Measurements from ENCODE around the gene CX3CL1.
"Not testable (repeated sequence)": the region's sequence is repeated elsewhere in the genome, so short reads cannot be mapped to it uniquely, and the experiment has no call there.

CX3CL1 gene

DNA sequence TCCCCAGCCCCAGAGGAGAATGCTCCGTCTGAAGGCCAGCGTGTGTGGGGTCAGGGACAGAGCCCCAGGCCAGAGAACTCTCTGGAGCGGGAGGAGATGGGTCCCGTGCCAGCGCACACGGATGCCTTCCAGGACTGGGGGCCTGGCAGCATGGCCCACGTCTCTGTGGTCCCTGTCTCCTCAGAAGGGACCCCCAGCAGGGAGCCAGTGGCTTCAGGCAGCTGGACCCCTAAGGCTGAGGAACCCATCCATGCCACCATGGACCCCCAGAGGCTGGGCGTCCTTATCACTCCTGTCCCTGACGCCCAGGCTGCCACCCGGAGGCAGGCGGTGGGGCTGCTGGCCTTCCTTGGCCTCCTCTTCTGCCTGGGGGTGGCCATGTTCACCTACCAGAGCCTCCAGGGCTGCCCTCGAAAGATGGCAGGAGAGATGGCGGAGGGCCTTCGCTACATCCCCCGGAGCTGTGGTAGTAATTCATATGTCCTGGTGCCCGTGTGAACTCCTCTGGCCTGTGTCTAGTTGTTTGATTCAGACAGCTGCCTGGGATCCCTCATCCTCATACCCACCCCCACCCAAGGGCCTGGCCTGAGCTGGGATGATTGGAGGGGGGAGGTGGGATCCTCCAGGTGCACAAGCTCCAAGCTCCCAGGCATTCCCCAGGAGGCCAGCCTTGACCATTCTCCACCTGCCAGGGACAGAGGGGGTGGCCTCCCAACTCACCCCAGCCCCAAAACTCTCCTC is 10.4 kb downstream of the CX3CL1 start:
- no peak for DNase-seq (ENCODE audit: low spot score)

DNA sequence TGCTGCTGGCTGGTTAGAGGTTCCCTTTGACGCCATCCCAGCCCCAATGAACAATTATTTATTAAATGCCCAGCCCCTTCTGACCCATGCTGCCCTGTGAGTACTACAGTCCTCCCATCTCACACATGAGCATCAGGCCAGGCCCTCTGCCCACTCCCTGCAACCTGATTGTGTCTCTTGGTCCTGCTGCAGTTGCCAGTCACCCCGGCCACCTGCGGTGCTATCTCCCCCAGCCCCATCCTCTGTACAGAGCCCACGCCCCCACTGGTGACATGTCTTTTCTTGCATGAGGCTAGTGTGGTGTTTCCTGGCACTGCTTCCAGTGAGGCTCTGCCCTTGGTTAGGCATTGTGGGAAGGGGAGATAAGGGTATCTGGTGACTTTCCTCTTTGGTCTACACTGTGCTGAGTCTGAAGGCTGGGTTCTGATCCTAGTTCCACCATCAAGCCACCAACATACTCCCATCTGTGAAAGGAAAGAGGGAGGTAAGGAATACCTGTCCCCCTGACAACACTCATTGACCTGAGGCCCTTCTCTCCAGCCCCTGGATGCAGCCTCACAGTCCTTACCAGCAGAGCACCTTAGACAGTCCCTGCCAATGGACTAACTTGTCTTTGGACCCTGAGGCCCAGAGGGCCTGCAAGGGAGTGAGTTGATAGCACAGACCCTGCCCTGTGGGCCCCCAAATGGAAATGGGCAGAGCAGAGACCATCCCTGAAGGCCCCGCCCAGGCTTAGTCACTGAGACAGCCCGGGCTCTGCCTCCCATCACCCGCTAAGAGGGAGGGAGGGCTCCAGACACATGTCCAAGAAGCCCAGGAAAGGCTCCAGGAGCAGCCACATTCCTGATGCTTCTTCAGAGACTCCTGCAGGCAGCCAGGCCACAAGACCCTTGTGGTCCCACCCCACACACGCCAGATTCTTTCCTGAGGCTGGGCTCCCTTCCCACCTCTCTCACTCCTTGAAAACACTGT is 11.3 kb downstream of the CX3CL1 start:
- DNase-seq (ENCODE audit: low spot score), result no peak

DNA sequence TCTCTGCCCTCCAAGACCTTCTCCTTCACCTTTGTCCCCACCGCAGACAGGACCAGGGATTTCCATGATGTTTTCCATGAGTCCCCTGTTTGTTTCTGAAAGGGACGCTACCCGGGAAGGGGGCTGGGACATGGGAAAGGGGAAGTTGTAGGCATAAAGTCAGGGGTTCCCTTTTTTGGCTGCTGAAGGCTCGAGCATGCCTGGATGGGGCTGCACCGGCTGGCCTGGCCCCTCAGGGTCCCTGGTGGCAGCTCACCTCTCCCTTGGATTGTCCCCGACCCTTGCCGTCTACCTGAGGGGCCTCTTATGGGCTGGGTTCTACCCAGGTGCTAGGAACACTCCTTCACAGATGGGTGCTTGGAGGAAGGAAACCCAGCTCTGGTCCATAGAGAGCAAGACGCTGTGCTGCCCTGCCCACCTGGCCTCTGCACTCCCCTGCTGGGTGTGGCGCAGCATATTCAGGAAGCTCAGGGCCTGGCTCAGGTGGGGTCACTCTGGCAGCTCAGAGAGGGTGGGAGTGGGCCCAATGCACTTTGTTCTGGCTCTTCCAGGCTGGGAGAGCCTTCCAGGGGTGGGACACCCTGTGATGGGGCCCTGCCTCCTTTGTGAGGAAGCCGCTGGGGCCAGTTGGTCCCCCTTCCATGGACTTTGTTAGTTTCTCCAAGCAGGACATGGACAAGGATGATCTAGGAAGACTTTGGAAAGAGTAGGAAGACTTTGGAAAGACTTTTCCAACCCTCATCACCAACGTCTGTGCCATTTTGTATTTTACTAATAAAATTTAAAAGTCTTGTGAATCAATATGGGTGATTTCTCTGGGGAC is 12.2 kb downstream of the CX3CL1 start:
- DNase-seq (ENCODE audit: low spot score), result no peak

GRCh38 chr16:57385083-57385482 is 12.8 kb downstream of the CX3CL1 start:
- no peak for DNase-seq (ENCODE audit: low spot score)

DNA sequence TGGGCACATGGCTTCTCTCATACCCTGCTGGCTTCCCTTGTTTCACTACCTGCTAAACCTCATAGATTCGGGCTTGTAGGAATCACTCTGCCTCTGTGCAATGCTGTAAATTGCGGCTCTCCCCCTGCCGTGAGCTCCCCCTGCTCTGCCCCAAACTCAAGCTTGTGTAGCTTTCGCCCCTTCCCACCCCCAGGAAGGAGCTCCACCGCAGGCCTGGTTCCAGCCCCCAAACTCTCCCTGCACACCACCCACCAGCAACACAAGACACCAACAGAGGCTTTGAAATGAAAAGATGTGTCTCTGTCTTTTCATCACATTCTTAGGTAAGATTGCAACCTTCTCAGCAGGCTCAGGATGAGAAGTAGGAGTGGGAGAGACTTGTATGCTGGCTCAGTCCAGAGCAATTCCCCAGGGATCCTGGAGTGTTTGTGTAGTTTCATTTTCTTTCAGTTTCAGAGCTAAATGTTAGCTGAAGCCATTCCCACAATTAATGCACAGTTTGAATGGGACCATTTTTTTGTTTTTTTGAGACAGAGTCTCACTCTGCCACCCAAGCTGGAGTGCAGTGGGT is 14.2 kb downstream of the CX3CL1 start:
- no peak for DNase-seq (ENCODE audit: low spot score)

- no peak for DNase-seq (ENCODE audit: low spot score)
These were observed 15.5 kb downstream of the CX3CL1 start for GRCh38 chr16:57387598-57388354.

GRCh38 chr16:57388359-57389086 is 16.2 kb downstream of the CX3CL1 start:
- no peak for DNase-seq (ENCODE audit: low spot score)

- DNase-seq (ENCODE audit: low spot score), result no peak
These were observed 16.8 kb downstream of the CX3CL1 start for GRCh38 chr16:57389087-57389468.

GRCh38 chr16:57390636-57391295 is 18.5 kb downstream of the CX3CL1 start:
- no peak for DNase-seq (ENCODE audit: low spot score)

GRCh38 chr16:57391300-57391699 is 19.0 kb downstream of the CX3CL1 start:
- DNase-seq (ENCODE audit: low spot score), result no peak

DNA sequence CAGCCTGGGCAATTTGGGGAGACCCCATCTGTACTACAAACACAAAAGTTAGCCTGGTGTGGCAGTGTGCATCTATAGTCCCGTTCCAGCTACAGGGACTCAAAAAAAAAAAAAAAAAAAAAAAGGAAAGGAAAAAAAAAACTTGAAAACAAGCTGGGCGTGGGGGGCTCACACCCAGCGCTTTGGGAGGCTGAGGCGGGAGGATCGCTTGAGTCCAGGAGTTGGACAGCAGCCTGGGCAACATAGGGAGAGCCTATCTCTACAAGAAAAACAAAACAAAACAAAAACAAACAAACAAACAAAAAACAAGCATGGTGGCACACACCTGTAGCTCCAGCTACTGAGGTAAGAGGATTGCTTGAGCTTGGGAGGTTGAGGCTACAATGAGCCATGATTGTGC is 19.4 kb downstream of the CX3CL1 start:
- DNase-seq (ENCODE audit: low spot score), result no peak

- DNase-seq (ENCODE audit: low spot score), result no peak
These were observed 20.4 kb downstream of the CX3CL1 start for GRCh38 chr16:57392694-57393093.

- no peak for DNase-seq (ENCODE audit: low spot score)
These were observed 22.2 kb downstream of the CX3CL1 start for GRCh38 chr16:57394444-57394843.

DNA sequence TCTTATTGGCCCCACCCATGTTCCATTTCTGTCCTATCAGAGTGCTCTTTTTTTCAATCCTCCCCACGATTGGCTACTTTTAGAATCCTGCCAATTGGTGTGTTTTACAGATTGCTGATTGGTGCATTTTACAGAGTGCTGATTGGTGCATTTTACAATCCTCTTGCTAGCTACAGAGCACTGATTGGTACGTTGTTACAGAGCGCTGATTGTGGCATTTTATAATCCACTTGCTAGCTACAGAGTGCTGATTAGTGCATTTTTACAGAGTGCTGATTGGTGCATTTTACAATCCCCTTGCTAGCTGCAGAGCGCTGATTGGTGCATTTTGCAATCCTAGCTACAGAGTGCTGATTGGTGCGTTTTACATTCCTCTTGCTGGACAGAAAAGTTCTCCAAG is 22.7 kb downstream of the CX3CL1 start:
- no peak for DNase-seq (ENCODE audit: low spot score)

DNA sequence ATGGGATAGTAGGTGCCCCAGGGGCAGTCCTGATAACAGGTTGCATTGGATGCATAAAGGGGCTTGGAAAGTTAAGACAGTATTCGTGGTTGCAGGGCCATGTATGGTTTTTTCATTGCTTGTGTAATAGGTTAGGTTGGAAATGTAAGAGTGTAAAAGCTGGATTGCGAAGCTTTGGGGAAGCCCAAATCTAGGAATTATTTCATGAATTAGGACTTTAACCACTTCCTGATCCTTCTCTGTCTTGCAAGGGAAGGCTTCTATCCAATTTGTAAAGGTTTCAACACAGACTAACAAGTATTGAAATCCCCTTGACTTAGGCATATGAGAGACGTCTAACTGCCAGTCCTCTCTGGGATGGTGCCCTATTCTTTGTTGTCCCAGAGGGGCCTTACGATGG is 24.5 kb downstream of the CX3CL1 start:
- DNase-seq (ENCODE audit: low spot score), result no peak

DNA sequence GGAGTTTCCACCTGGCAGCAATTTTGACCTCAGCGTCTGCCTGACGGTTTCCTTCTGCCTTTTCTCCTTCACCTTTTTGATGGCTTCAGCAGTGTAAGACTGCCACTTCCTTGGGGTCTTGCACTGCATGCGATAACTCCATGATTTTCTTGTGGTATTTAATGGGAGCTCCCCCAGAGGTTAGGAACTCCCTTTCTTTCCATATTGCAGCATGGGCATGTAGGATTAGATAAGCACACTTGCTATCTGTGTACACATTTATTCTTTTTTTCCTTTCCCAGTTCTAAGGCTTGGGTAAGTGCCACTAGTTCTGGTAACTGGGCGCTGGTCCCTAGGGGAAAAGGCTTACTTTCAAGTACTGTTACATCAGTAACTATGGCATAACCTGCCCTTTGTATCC is 25.2 kb downstream of the CX3CL1 start:
- not testable (repeated sequence) for DNase-seq (ENCODE audit: low spot score)

- no peak for DNase-seq (ENCODE audit: low spot score)
These were observed 29.8 kb downstream of the CX3CL1 start for GRCh38 chr16:57401943-57402640.

DNA sequence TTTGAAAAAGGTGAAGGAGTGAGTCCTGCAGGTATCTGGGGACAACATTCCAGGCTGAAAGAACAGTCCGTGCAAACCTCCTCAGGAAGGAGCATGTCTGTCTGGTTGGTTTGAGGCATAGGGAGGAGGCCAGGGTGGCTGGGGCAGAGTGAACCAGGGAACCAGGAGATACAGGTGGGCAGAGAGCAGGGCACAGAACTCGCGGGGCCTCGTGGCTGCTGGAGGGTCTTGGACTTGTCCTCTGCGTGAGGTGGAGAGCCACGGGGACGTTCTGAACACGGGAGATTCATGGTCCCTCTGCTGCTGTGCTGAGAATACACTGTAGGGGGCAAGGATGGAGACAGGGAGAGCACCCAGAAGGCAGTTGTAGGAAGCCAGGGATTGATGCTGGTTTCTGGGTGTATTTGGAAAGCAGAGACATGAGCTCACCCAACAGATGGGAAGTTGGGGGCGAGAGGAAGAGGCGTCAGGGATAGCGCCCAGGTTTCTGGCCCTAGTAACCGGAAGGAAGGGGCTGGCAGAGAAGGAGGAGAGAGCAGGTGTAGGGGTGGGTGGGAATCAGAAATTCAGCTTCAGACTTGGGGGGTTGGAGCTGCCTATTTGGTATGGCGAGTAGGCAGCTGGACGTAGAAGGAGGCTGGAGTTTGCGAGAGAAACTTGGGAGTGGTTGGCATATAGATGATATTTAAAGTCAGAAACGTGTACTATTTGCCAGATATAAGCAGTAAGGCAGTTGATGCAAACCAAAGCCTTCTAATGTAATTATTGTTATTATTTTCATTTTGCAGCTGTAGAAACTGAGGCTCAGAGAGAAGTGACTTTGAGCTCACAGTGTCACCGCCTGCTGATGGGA is 31.9 kb downstream of the CX3CL1 start, which contains the start of gene CCL17:
TSS of gene CCL17 (plus strand) at position 803 of the 853 bp plus-strand sequence. CDS start 9,166 bp downstream, outside the sequence.
- no peak for DNase-seq (ENCODE audit: low spot score)

Measured in hematopoietic multipotent progenitor cell treated with erythropoietin and hydrocortisone succinate and interleukin-3 and kit ligand, for 17 days (in vitro differentiated cells).